ENCODE measurements around the gene ZDHHC11.
"Not testable (repeated sequence)": the region's sequence is repeated elsewhere in the genome, so short reads cannot be mapped to it uniquely, and the experiment has no call there.

Gene ZDHHC11

DNA sequence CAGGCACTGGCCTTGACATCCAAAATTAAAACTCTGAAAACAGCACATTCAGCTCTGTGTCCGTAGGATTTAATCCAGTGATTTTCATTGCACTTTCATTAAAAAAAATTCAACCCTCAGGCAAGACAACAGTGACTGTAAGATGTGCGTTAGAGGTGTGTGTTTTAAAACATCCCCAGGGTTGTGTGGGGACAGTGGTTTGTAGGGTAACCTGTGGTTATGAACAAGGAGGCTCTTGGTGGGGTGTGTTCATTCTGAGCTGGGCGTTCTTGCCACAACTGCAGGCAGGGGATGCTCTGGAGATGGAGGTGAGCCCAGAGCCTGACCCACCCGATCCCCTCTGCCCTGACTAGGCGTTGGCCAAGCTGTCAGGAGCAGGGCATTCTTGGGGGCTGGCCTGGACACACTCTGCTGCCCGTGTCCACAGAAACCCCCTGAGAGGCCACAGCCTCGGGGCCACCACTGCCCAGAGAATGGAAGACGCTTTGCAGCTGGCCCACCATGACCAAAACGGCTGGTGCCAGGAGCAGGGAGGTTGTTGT lies 103.4 kb downstream of the ZDHHC11 start:
- DNase-seq (ENCODE audit: low spot score): not testable (repeated sequence)

DNA sequence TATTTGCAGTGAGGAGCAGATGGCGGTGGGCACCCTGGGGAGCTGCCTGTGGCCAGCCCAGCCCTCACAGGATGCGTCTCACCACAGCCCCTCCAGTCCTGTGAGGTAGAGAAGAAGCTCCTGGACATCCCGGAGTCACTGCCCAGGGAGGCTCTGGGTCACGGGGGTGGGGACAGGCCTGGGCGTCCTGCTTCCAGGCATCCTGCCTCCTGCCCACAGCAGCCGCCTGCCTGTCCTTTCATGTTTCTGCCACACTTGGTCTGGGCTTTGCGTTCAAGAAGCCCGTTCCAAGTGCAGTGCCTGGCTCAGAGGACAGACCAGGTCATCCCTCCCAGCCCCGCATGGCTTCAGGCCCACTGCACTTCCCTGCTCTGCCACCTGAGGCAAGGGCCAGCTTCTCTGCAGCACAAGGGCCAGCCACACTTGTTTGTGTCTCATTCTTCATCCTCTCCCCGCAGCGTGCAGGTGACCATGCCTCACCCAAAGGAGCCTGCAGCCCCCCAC lies 104.5 kb downstream of the ZDHHC11 start:
- DNase-seq (ENCODE audit: low spot score): no peak
